MM.1S (cell line): Measurements from ENCODE around the gene INSL6.

Experiments used
- DNase-seq: peaks from one replicate; pipeline ENCODE4 v3.0.0-alpha.2; 2015
- H2AFZ ChIP-seq: fragments of 300-600 bp; sonication (generic); 2 replicates; pipeline ENCODE4 v1.6.0; 2016; ENCODE audit warnings: antibody characterized with exemption, low read length
- H3F3A ChIP-seq: fragments of 300-600 bp; sonication (generic); 2 replicates; pipeline ENCODE4 v1.6.1; 2016; ENCODE audit warnings: mild to moderate bottlenecking, antibody characterized with exemption, low read length, moderate library complexity, mixed read lengths; ENCODE audit not compliant: insufficient read depth
- H3K27ac ChIP-seq: fragments of 300-600 bp; sonication (generic); 2 replicates; pipeline ENCODE4 v1.5.1; 2016; ENCODE audit warnings: mild to moderate bottlenecking, low read length
- H3K27me3 ChIP-seq: fragments of 300-600 bp; sonication (generic); replicated peaks from 2 replicates; pipeline ENCODE4 v1.6.0; 2016; ENCODE audit warnings: low read length; ENCODE audit not compliant: insufficient read depth
- H3K36me3 ChIP-seq: fragments of 300-600 bp; sonication (generic); replicated peaks from 2 replicates; pipeline ENCODE4 v1.6.1; 2016; ENCODE audit warnings: mild to moderate bottlenecking, low read length, mixed read lengths; ENCODE audit not compliant: insufficient read depth
- H3K4me1 ChIP-seq: fragments of 300-600 bp; sonication (generic); 2 replicates; pipeline ENCODE4 v1.6.1; 2016; ENCODE audit warnings: low read length, mixed read lengths
- H3K4me2 ChIP-seq: fragments of 300-600 bp; sonication (generic); 2 replicates; pipeline ENCODE4 v1.6.0; 2016; ENCODE audit warnings: low read depth, low read length
- H3K4me3 ChIP-seq: fragments of 300-600 bp; sonication (generic); 2 replicates; pipeline ENCODE4 v1.5.1; 2016; ENCODE audit warnings: low read length, mixed read lengths
- H3K79me2 ChIP-seq: fragments of 300-600 bp; sonication (generic); 2 replicates; pipeline ENCODE4 v1.6.1; 2016; ENCODE audit warnings: mixed run types, low read length, mixed read lengths
- H3K9ac ChIP-seq: fragments of 300-600 bp; sonication (generic); 2 replicates; pipeline ENCODE4 v1.6.1; 2016; ENCODE audit warnings: low read length, mixed read lengths
- H3K9me2 ChIP-seq: fragments of 300-600 bp; sonication (generic); replicated peaks from 2 replicates; pipeline ENCODE4 v1.6.1; 2016; ENCODE audit warnings: mild to moderate bottlenecking, low read length, mixed read lengths; ENCODE audit not compliant: insufficient read depth
- H3K9me3 ChIP-seq: fragments of 300-600 bp; sonication (generic); replicated peaks from 2 replicates; pipeline ENCODE4 v1.6.1; 2016; ENCODE audit warnings: mild to moderate bottlenecking, low read length, mixed read lengths; ENCODE audit not compliant: insufficient read depth
- H4K20me1 ChIP-seq: fragments of 300-600 bp; sonication (generic); 2 replicates; pipeline ENCODE4 v1.6.1; 2016; ENCODE audit warnings: mild to moderate bottlenecking, low read length, moderate library complexity, mixed read lengths; ENCODE audit not compliant: insufficient read depth
- EZH2 ChIP-seq: fragments of 300-600 bp; sonication (generic); optimal IDR thresholded peaks from 2 replicates; pipeline ENCODE3; 2017; ENCODE audit warnings: low read depth, mild to moderate bottlenecking, antibody characterized with exemption, low read length, mixed read lengths
- EZH2phosphoT487 ChIP-seq: fragments of 300-600 bp; sonication (generic); IDR thresholded peaks from 2 replicates; pipeline ENCODE4 v1.6.1; 2018; ENCODE audit warnings: antibody characterized with exemption, low read length
- TF ChIP-seq, protein P1 (sequence below): fragments of 300-600 bp; sonication (generic); IDR thresholded peaks from 2 replicates; pipeline ENCODE4 v1.5.1; 2016; ENCODE audit warnings: antibody characterized with exemption, low read length, mixed read lengths

Gene INSL6

DNA sequence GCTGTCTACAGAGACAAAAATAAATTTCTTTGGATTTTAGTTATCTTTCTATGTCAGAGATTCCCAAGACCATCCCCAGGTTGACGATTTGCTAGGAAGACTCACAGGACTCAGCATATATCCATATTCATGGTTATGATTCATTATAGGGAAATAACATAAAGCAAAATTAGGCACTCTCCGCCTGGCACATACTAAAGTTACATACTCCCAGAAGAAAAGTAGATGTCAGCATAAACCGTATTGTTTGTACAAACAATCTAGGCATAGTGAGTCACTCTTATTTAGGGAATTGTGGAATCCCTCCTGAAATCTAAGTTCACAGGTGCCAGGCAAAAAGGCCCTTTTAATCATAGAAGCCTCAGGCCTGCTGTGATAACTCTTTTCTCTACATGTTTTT is 62.9 kb downstream of the INSL6 start:
- H3K9ac ChIP-seq: no peak overlapping the region
- DNase-seq: no peak
- no peaks in the 10 kb centered on the region for H3K4me1 ChIP-seq
- TF ChIP-seq, protein P1, sequence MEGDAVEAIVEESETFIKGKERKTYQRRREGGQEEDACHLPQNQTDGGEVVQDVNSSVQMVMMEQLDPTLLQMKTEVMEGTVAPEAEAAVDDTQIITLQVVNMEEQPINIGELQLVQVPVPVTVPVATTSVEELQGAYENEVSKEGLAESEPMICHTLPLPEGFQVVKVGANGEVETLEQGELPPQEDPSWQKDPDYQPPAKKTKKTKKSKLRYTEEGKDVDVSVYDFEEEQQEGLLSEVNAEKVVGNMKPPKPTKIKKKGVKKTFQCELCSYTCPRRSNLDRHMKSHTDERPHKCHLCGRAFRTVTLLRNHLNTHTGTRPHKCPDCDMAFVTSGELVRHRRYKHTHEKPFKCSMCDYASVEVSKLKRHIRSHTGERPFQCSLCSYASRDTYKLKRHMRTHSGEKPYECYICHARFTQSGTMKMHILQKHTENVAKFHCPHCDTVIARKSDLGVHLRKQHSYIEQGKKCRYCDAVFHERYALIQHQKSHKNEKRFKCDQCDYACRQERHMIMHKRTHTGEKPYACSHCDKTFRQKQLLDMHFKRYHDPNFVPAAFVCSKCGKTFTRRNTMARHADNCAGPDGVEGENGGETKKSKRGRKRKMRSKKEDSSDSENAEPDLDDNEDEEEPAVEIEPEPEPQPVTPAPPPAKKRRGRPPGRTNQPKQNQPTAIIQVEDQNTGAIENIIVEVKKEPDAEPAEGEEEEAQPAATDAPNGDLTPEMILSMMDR: no peak
- TF ChIP-seq EZH2phosphoT487: no peak
- TF ChIP-seq EZH2: no peak
- no peak overlapping the region for H3K4me3 ChIP-seq
- H3K9me3 ChIP-seq: no peaks in the 10 kb centered on the region
- H4K20me1 ChIP-seq: no peaks in the 10 kb centered on the region
- H3F3A ChIP-seq: no peaks in the 10 kb centered on the region
- no peaks in the 10 kb centered on the region for H3K27me3 ChIP-seq
- no peaks in the 10 kb centered on the region for H3K79me2 ChIP-seq
- no peak overlapping the region for H3K27ac ChIP-seq
- no peak overlapping the region for H3K4me2 ChIP-seq
- no peaks in the 10 kb centered on the region for H3K9me2 ChIP-seq
- H3K36me3 ChIP-seq: no peaks in the 10 kb centered on the region
- H2AFZ ChIP-seq: no peak overlapping the region

DNA sequence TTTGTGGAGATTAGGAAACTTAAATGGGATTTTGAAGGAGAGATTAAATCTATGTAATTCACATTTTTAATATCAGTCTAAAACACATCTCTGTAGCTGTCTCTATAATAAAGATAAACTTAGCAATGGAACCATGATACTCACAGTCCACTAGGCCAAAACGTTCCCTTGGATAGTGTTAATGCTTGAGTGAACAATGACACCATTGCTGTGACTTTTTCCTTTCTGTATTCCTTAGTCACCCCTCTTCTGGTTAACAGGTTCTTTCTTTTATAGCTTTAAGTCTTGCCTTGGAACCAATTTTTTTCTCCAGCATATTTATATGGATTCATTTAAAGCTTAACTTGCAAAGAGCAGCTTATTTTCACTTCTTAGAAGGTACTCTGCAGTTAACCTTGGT is 63.3 kb downstream of the INSL6 start:
- H3K4me3 ChIP-seq: no peak overlapping the region
- H4K20me1 ChIP-seq: no peaks in the 10 kb centered on the region
- H3K27ac ChIP-seq: no peak overlapping the region
- no peaks in the 10 kb centered on the region for H3K79me2 ChIP-seq
- H3F3A ChIP-seq: no peaks in the 10 kb centered on the region
- H3K9ac ChIP-seq: no peak overlapping the region
- no peak for TF ChIP-seq EZH2phosphoT487
- no peak for TF ChIP-seq EZH2
- TF ChIP-seq, protein P1: no peak
- H3K4me2 ChIP-seq: no peak overlapping the region
- H3K9me2 ChIP-seq: no peaks in the 10 kb centered on the region
- H2AFZ ChIP-seq: no peak overlapping the region
- DNase-seq: no peak
- no peaks in the 10 kb centered on the region for H3K36me3 ChIP-seq
- H3K9me3 ChIP-seq: no peaks in the 10 kb centered on the region
- H3K4me1 ChIP-seq: no peaks in the 10 kb centered on the region
- H3K27me3 ChIP-seq: no peaks in the 10 kb centered on the region

DNA sequence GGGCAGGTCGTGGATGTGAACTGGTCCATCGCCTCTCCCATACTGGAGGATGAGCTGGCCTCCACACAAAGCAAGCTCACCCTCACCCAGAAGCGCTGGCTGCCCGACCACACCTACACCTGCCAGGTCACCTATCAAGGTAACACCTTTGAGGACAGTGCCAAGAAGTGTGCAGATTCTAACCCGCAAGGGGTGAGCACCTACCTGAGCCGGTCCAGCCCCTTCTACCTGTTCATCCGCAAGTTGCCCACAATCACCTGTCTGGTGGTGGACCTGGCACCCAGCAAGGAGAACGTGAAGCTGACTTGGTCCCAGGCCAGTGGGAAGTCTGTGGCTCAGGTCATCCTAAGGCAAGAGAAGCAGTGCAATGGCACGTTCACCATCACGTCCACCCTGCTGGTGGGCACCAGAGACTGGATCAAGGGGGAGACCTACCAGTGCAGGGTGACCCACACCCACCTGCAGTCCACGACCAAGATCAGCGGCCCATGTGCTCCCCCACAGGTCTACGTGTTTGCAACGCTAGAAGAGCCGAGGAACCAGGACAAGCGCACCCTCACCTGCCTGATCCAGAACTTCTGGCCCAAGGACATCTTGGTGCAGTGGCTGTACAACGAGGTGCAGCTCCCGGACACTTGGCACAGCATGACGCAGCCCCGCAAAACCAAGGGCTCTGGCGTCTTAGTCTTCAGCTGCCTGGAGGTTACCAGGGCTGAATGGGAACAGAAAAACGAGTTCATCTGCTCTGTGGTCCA is 71.3 kb downstream of the INSL6 start:
- Histone ChIP-seq H4K20me1 (no peaks in the 10 kb centered on the region), H3K9me3 (no peaks in the 10 kb centered on the region), H2AFZ (no peak overlapping the region), H3K9ac (no peak overlapping the region), H3K27ac (no peak overlapping the region), H3K4me2 (no peak overlapping the region), H3K4me3 (no peak overlapping the region), H3F3A (no peaks in the 10 kb centered on the region), H3K36me3 (no peaks in the 10 kb centered on the region), H3K27me3 (no peaks in the 10 kb centered on the region), H3K9me2 (no peaks in the 10 kb centered on the region), H3K79me2 (no peaks in the 10 kb centered on the region), H3K4me1 (no peaks in the 10 kb centered on the region)
- TF ChIP-seq EZH2phosphoT487 (no peak), EZH2 (no peak)
- TF ChIP-seq, protein P1: no peak
- DNase-seq: no peak
